GM18511 (cell line): ENCODE measurements around the gene DENND1A.

Source experiments
- ATAC-seq: cut with Tn5 transposase; IDR thresholded peaks from one replicate; pipeline ENCODE4 v1.9.1; 2021; ENCODE audit warnings: mild to moderate bottlenecking, moderate library complexity; ENCODE audit not compliant: unreplicated experiment

Gene DENND1A

GRCh38 chr9:123597048-123597447 lies 332.9 kb downstream of the DENND1A start:
- ATAC-seq = no peak

- no peak for ATAC-seq
Observed at GRCh38 chr9:123591283-123591682, 338.6 kb downstream of the DENND1A start.

- no peak for ATAC-seq
Observed at GRCh38 chr9:123590499-123590898, 339.4 kb downstream of the DENND1A start.

- ATAC-seq = no peak
Observed at GRCh38 chr9:123589361-123590239, 340.3 kb downstream of the DENND1A start.

- ATAC-seq = no peak
Observed at GRCh38 chr9:123586275-123586674, 343.7 kb downstream of the DENND1A start.

GRCh38 chr9:123584202-123585176 lies 345.4 kb downstream of the DENND1A start:
- ATAC-seq = no peak

- ATAC-seq = no peak
Observed at GRCh38 chr9:123583646-123584045, 346.3 kb downstream of the DENND1A start.

- no peak for ATAC-seq
Observed at GRCh38 chr9:123571240-123571639, 358.7 kb downstream of the DENND1A start.

GRCh38 chr9:123568691-123569688 lies 360.9 kb downstream of the DENND1A start:
- ATAC-seq = no peak

GRCh38 chr9:123567013-123567412 lies 362.9 kb downstream of the DENND1A start:
- ATAC-seq = no peak

GRCh38 chr9:123564652-123565051 lies 365.3 kb downstream of the DENND1A start:
- ATAC-seq = no peak

GRCh38 chr9:123562844-123563346 lies 367.0 kb downstream of the DENND1A start:
- ATAC-seq = no peak

- ATAC-seq = no peak
Observed at GRCh38 chr9:123561046-123561445, 368.9 kb downstream of the DENND1A start.

GRCh38 chr9:123556464-123557435 lies 373.2 kb downstream of the DENND1A start:
- no peak for ATAC-seq

GRCh38 chr9:123555646-123556045 lies 374.3 kb downstream of the DENND1A start:
- ATAC-seq = no peak

GRCh38 chr9:123552530-123552929 lies 377.4 kb downstream of the DENND1A start:
- no peak for ATAC-seq

- no peak for ATAC-seq
Observed at GRCh38 chr9:123551734-123552133, 378.2 kb downstream of the DENND1A start.

GRCh38 chr9:123550797-123551196 lies 379.1 kb downstream of the DENND1A start:
- no peak for ATAC-seq

GRCh38 chr9:123550012-123550411 lies 379.9 kb downstream of the DENND1A start:
- no peak for ATAC-seq
